Thyroid gland (tissue), 4 donors: ENCODE results near the gene NUBP2. TPM values are rescaled to one million over a fixed set of nuclear protein-coding genes. Genes with fewer than 3 reads are reported as not detected.

Source experiments
- DNase-seq, 2 donors: peaks; one replicate each; pipeline ENCODE4 v3.0.0-alpha.2; 2019
- H3K27ac ChIP-seq, 3 donors: fragments of 200-600 bp; sonication (generic); 1 replicate in 2 of 3; 2 replicates in 1 of 3; pipeline ENCODE4 v1.5.1; 2016 to 2019; ENCODE audit warnings: mild to moderate bottlenecking in 1 of 3, moderate library complexity in 1 of 3
- H3K27me3 ChIP-seq: fragments of 200-600 bp; sonication (generic); one replicate; pipeline ENCODE4 v1.5.1; 2019
- H3K36me3 ChIP-seq, 2 donors: fragments of 200-600 bp; sonication (generic); one replicate each; pipeline ENCODE4 v1.5.1; 2016 to 2019
- H3K4me1 ChIP-seq, 2 donors: fragments of 200-600 bp; sonication (generic); one replicate each; pipeline ENCODE4 v1.5.1; 2017 to 2019
- H3K4me3 ChIP-seq, 3 donors: fragments of 200-600 bp; sonication (generic); replicated peaks in 1 of 3; 1 replicate in 2 of 3; 2 replicates in 1 of 3; pipeline ENCODE4 v1.5.1; 2016; ENCODE audit warnings: mild to moderate bottlenecking in 1 of 3
- H3K9me3 ChIP-seq: fragments of 200-600 bp; sonication (generic); one replicate; pipeline ENCODE4 v1.5.1; 2017
- CTCF ChIP-seq, 6 experiments: fragments of 200-600 bp in 3 of 6; fragments of 450-650 bp in 3 of 6; sonication (generic) in 3 of 6; IDR thresholded peaks; one replicate each; pipeline ENCODE4 v1.5.1; 2016 to 2019; ENCODE audit warnings: antibody characterized with exemption in 6 of 6, mild to moderate bottlenecking in 2 of 6, inconsistent platforms in 1 of 6, moderate library complexity in 1 of 6
- POLR2A ChIP-seq, 2 donors: fragments of 450-650 bp; IDR thresholded peaks; one replicate each; pipeline ENCODE4 v1.6.1; 2017; ENCODE audit warnings: antibody characterized with exemption in 2 of 2, mild to moderate bottlenecking in 2 of 2, moderate library complexity in 1 of 2
- WGBS, 2 donors: methylation state at CpG; one replicate each; pipeline ENCODE4 v1.1.5; 2017; 5-methylcytosine and 5-hydroxymethylcytosine counted together
- intact Hi-C: fragments of 100-400 bp; cut with DNase I; formaldehyde crosslinking; loops from one replicate; pipeline ENCODE4 v1.15.1; 2023
- total RNA-seq, 4 donors: library from RNA; depleted of rRNA; stranded (reverse); fragments of >200 nt; gene quantifications; one replicate each; pipeline ENCODE4 v1.2.3, GENCODE V29; 2016

NUBP2 gene
- total RNA-seq, 4 donors from 2014 or later, result 47.3 to 122 (median 106) TPM

- peaks cover 19 to 26% of the 10 kb centered on the region in 2 donors for H3K36me3 ChIP-seq
- intact Hi-C loops, result no loop called here
- H3K27ac ChIP-seq, result no peak overlapping the region
- no peak overlapping the region for H3K4me3 ChIP-seq
- no peak for DNase-seq
- WGBS, 2 donors, result 94 to 95% methylated on average over 32 to 37 of the region's 37 CpGs
- no peaks in the 10 kb centered on the region for H3K4me1 ChIP-seq
- no peaks in the 10 kb centered on the region for H3K9me3 ChIP-seq
- no peak for TF ChIP-seq POLR2A (IDR thresholded peaks at IDR 0.05)
- TF ChIP-seq CTCF (IDR thresholded peaks at IDR 0.05), result no peak
- H3K27me3 ChIP-seq, result no peaks in the 10 kb centered on the region
Measured at GRCh38 chr16:1757714-1758461, 24.9 kb upstream of the NUBP2 start.

- DNase-seq, result no peak
- no peak overlapping the region for H3K27ac ChIP-seq
- no peak for TF ChIP-seq CTCF (IDR thresholded peaks at IDR 0.05)
- no peak for TF ChIP-seq POLR2A (IDR thresholded peaks at IDR 0.05)
- WGBS, 2 donors, result 94 to 96% methylated on average over 10 to 18 of the region's 18 CpGs
- no peaks in the 10 kb centered on the region for H3K4me1 ChIP-seq
- intact Hi-C loops, result no loop called here
- peaks cover 19 to 32% of the 10 kb centered on the region in 2 donors for H3K36me3 ChIP-seq
- H3K4me3 ChIP-seq, result no peak overlapping the region
- no peaks in the 10 kb centered on the region for H3K9me3 ChIP-seq
- H3K27me3 ChIP-seq, result no peaks in the 10 kb centered on the region
Measured at GRCh38 chr16:1758923-1759322, 23.8 kb upstream of the NUBP2 start.

- TF ChIP-seq POLR2A (IDR thresholded peaks at IDR 0.05) (no peak), CTCF (IDR thresholded peaks at IDR 0.05) (no peak)
- H3K27me3 ChIP-seq, result no peaks in the 10 kb centered on the region
- H3K36me3 ChIP-seq, result peaks cover 24 to 38% of the 10 kb centered on the region in 2 donors
- no peaks in the 10 kb centered on the region for H3K9me3 ChIP-seq
- intact Hi-C loops, result no loop called here
- WGBS, 2 donors, result 98 to 99% methylated on average over 9 to 11 of the region's 21 CpGs
- DNase-seq, result no peak
- no peak overlapping the region for H3K4me3 ChIP-seq
- H3K27ac ChIP-seq, result no peak overlapping the region
- H3K4me1 ChIP-seq, result no peaks in the 10 kb centered on the region
Measured at GRCh38 chr16:1759511-1759910, 23.2 kb upstream of the NUBP2 start.

GRCh38 chr16:1760911-1761310 lies 21.8 kb upstream of the NUBP2 start:
- 91 to 99% methylated on average over 8 to 15 of the region's 15 CpGs for WGBS, 2 donors
- peaks cover 37 to 51% of the 10 kb centered on the region in 2 donors for H3K36me3 ChIP-seq
- intact Hi-C loops, result no loop called here

More at GRCh38 chr16:1760911-1761310, 21.8 kb upstream of the NUBP2 start:
- H3K27me3 ChIP-seq, result no peaks in the 10 kb centered on the region
- no peak overlapping the region for H3K4me3 ChIP-seq
- H3K9me3 ChIP-seq, result no peaks in the 10 kb centered on the region
- no peak overlapping the region for H3K27ac ChIP-seq
- TF ChIP-seq CTCF (IDR thresholded peaks at IDR 0.05), result no peak
- TF ChIP-seq POLR2A (IDR thresholded peaks at IDR 0.05), result no peak
- H3K4me1 ChIP-seq, result no peaks in the 10 kb centered on the region
- no peak for DNase-seq
